ENCODE measurements around the gene INO80. TPM values are rescaled to one million over a fixed set of nuclear protein-coding genes. Genes with fewer than 3 reads are reported as not detected.
A peak's percentile ranks its signal among the peaks of the same experiment; 100 is the strongest.
"Not testable (repeated sequence)": the region's sequence is repeated elsewhere in the genome, so short reads cannot be mapped to it uniquely, and the experiment has no call there.

Gene INO80
- total RNA-seq, 4 donors from 2014 or later, result 17.5 to 111 (median 40.1) TPM

GRCh38 chr15:41154412-41154811 is 38.3 kb upstream of the INO80 start:
- Histone ChIP-seq H3K9me3 (no peaks in the 10 kb centered on the region), H3K27ac (no peak overlapping the region), H3K4me1 (no peaks in the 10 kb centered on the region), H3K36me3 (no peaks in the 10 kb centered on the region), H3K4me3 (no peak overlapping the region), H3K27me3 (no peaks in the 10 kb centered on the region)
- no peak for DNase-seq
- TF ChIP-seq CTCF (IDR thresholded peaks at IDR 0.05) (no peak), POLR2A (IDR thresholded peaks at IDR 0.05) (no peak)

DNA sequence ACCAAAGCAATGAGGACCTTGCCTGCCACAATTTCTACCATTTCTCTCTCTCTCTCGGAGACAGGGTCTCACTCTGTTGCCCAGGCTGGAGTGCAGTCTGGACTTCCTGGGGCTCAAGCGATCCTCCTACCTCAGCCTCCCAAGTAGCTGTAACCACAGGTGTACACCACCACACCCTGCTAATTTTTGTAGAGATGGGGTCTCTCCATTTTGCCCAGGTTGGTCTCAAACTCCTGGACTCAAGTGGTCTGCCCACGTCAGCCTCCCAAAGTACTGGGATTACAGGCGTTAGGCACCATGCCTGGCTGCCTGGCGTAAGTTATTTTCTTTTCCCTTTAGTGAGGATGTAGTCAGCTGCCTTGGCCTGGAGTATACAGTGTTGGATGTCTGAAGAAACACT is 37.7 kb upstream of the INO80 start:
- no peaks in the 10 kb centered on the region for H3K4me1 ChIP-seq
- no peaks in the 10 kb centered on the region for H3K9me3 ChIP-seq
- H3K4me3 ChIP-seq, result no peak overlapping the region
- H3K27ac ChIP-seq, result no peak overlapping the region
- no peak for DNase-seq
- H3K27me3 ChIP-seq, result no peaks in the 10 kb centered on the region
- TF ChIP-seq CTCF (IDR thresholded peaks at IDR 0.05) (no peak), POLR2A (IDR thresholded peaks at IDR 0.05) (no peak)
- no peaks in the 10 kb centered on the region for H3K36me3 ChIP-seq

GRCh38 chr15:41151451-41152005 is 35.4 kb upstream of the INO80 start:
- no peak for DNase-seq
- no peak overlapping the region for H3K27ac ChIP-seq
- H3K27me3 ChIP-seq, result no peaks in the 10 kb centered on the region
- TF ChIP-seq CTCF (IDR thresholded peaks at IDR 0.05), result no peak
- no peak for TF ChIP-seq POLR2A (IDR thresholded peaks at IDR 0.05)
- H3K9me3 ChIP-seq, result no peaks in the 10 kb centered on the region
- H3K4me3 ChIP-seq, result no peak overlapping the region
- no peaks in the 10 kb centered on the region for H3K36me3 ChIP-seq
- no peaks in the 10 kb centered on the region for H3K4me1 ChIP-seq

DNA sequence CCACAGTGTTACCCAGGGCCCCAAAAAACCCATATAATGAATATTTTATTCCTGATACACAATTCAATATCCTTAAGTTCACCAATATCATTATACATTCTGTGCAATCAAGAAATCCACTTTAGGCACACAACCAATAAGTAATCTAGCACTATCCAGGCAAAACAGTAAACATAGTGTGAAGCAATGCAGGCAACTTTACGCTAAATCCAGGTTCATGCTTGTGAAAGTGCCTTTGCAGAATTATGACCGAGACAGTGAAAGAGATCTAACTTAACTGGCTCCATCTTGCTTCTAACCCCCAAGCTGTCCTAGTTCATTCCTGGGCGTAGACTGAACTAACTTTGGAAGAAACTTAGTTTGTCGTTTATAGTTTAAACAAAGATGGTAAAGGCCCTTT is 34.2 kb upstream of the INO80 start:
- Histone ChIP-seq H3K36me3 (no peaks in the 10 kb centered on the region), H3K9me3 (no peaks in the 10 kb centered on the region), H3K4me3 (no peak overlapping the region), H3K4me1 (no peaks in the 10 kb centered on the region), H3K27ac (peak overlapping the region in 1 of 4 donors; percentile 28), H3K27me3 (no peaks in the 10 kb centered on the region)
- no peak for DNase-seq
- TF ChIP-seq CTCF (IDR thresholded peaks at IDR 0.05) (no peak), POLR2A (IDR thresholded peaks at IDR 0.05) (no peak)

GRCh38 chr15:41148065-41148464 is 32.0 kb upstream of the INO80 start:
- no peak for TF ChIP-seq POLR2A (IDR thresholded peaks at IDR 0.05)
- TF ChIP-seq CTCF (IDR thresholded peaks at IDR 0.05), result no peak
- H3K36me3 ChIP-seq, result no peaks in the 10 kb centered on the region
- no peaks in the 10 kb centered on the region for H3K27me3 ChIP-seq
- no peaks in the 10 kb centered on the region for H3K9me3 ChIP-seq
- DNase-seq, result no peak
- H3K4me3 ChIP-seq, result no peak overlapping the region
- no peaks in the 10 kb centered on the region for H3K4me1 ChIP-seq
- no peak overlapping the region for H3K27ac ChIP-seq

DNA sequence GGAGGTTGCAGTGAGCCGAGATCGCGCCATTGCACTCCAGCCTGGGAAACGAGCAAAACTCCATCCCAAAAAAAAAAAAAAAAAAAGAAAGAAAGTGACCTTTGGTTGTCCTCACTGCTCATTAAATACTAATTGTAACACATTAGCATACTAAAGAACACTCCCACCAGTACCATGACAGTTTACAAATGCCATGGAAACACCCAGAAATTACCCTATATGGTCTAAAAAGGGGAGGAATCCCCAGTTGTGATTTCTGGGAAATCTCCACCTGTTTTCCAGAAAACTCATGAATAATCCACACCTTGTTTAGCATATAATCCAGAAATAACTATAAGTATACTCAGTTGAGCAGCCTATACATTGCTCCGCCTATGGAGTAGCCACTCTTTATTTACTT is 23.5 kb upstream of the INO80 start:
- Histone ChIP-seq H3K27me3 (no peaks in the 10 kb centered on the region), H3K9me3 (no peaks in the 10 kb centered on the region), H3K27ac (no peak overlapping the region), H3K4me3 (no peak overlapping the region), H3K36me3 (no peaks in the 10 kb centered on the region), H3K4me1 (no peaks in the 10 kb centered on the region)
- no peak for DNase-seq
- TF ChIP-seq CTCF (IDR thresholded peaks at IDR 0.05) (no peak), POLR2A (IDR thresholded peaks at IDR 0.05) (no peak)

DNA sequence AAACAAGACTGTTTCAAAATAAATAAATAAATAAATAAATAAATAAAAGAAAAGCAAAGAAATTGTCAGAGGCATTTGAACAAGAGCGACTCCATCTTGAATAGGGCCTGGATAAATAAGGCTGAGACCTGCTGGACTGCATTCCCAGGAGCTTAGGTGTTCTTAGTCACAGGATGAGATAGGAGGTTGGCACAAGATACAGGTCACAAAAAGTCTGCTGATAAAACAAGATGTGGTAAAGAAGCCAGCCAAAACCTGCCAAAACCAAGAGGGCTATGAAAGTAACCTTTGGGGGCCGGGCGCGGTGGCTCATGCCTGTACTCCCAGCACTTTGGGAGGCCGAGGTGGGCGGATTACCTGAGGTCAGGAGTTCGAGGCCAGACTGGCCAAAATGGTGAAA is 23.0 kb upstream of the INO80 start:
- not testable (repeated sequence) for H3K36me3 ChIP-seq, H3K27ac ChIP-seq, H3K4me3 ChIP-seq, DNase-seq, H3K27me3 ChIP-seq, H3K9me3 ChIP-seq, H3K4me1 ChIP-seq

GRCh38 chr15:41135580-41135979 is 19.5 kb upstream of the INO80 start:
- H3K9me3 ChIP-seq, H3K27me3 ChIP-seq, H3K36me3 ChIP-seq, H3K4me3 ChIP-seq, H3K4me1 ChIP-seq, H3K27ac ChIP-seq, DNase-seq: not testable (repeated sequence)
